Measurements from ENCODE around the gene OBSCN. TPM values are rescaled to one million over a fixed set of nuclear protein-coding genes. Genes with fewer than 3 reads are reported as not detected.

OBSCN gene
- total RNA-seq, 1 experiment from 2014 or later, result 33.3 TPM

DNA sequence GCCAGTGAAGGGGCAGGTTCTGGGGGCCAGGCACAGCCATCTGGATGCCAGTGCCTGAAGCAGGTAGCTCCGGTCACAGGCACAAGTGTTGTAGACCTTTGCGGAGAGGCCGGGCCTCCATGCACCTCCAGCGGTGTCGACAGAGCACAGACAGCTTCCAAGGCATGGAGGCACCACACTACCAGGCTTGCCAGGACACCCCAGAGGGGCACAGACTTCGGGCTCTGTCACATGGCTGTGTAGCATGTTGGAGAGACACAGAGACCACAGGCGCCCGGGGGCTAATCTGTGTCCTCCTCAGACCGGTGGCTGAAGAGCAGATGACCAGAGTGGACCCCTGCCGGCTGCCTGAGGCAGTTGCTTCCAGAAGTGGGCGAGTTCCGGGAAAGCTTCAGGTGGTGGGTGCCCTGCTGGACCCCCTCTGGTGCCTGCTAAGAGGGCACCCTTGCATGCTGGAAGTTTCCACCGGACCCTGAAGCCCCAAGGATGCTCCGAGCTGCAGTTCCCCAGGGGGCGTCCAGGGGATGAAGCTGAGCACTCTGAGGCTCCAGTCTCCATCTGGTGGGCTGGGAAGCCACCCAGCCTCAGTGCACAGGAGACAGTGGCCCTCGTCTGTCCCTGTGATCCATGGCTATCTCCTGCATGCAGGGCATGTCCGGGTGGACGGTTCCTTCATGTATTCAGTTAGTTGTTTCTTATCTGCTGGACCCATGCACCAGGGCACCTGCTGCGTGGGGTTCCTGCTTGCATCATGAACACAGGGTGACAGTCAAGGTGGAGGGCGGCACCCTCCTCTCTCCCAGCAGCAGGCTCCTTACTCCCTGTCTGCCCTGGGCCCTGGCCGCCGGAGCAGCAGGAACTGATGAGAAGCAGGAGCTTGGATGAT, 82.4 kb downstream of the OBSCN start:
- H4K91ac ChIP-seq (ENCODE audit: insufficient read length, low read depth, low read length), result no peak overlapping the region
- H3K27me3 ChIP-seq (ENCODE audit: insufficient read depth, low read length), result no peaks in the 10 kb centered on the region
- no peak overlapping the region for H3K4me2 ChIP-seq (ENCODE audit: insufficient read depth, insufficient read length, low read length)
- H3K23me2 ChIP-seq (ENCODE audit: insufficient read length, low read depth, low read length, poor library complexity, severe bottlenecking), result no peaks in the 10 kb centered on the region
- Mint-ChIP-seq H3K36me3 (ENCODE audit: insufficient read depth in 1 of 3, low read depth in 3 of 3) (peaks cover 26 to 47% (median 37%) of the 10 kb centered on the region in 3 experiments), H3K9me3 (peaks cover 4 to 18% of the 10 kb centered on the region in 2 experiments; a peak in 3 of 5 replicates), H3K4me3 (no peak overlapping the region), H3K4me1 (no peaks in the 10 kb centered on the region), H3K27ac (no peak overlapping the region), H3K27me3 (ENCODE audit: low read depth) (no peaks in the 10 kb centered on the region)
- no peak overlapping the region for H3K9ac ChIP-seq (ENCODE audit: extremely low read depth, insufficient read length, low read length)
- H2BK15ac ChIP-seq (ENCODE audit: low read depth, low read length), result no peak overlapping the region
- no peak overlapping the region for H2BK120ac ChIP-seq (ENCODE audit: low read depth, low read length, poor library complexity, severe bottlenecking)
- TF ChIP-seq, protein P1, sequence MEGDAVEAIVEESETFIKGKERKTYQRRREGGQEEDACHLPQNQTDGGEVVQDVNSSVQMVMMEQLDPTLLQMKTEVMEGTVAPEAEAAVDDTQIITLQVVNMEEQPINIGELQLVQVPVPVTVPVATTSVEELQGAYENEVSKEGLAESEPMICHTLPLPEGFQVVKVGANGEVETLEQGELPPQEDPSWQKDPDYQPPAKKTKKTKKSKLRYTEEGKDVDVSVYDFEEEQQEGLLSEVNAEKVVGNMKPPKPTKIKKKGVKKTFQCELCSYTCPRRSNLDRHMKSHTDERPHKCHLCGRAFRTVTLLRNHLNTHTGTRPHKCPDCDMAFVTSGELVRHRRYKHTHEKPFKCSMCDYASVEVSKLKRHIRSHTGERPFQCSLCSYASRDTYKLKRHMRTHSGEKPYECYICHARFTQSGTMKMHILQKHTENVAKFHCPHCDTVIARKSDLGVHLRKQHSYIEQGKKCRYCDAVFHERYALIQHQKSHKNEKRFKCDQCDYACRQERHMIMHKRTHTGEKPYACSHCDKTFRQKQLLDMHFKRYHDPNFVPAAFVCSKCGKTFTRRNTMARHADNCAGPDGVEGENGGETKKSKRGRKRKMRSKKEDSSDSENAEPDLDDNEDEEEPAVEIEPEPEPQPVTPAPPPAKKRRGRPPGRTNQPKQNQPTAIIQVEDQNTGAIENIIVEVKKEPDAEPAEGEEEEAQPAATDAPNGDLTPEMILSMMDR (conservative IDR thresholded peaks at IDR 0.05), result no peak
- no peak for DNase-seq
- H2BK20ac ChIP-seq (ENCODE audit: low read depth, low read length, poor library complexity, severe bottlenecking), result no peak overlapping the region
- no peak overlapping the region for H3K4ac ChIP-seq (ENCODE audit: low read depth, low read length)
- H4K5ac ChIP-seq (ENCODE audit: insufficient read length, low read depth, low read length), result no peak overlapping the region
- H3K27ac ChIP-seq (ENCODE audit: insufficient read length, low read depth, low read length), result no peak overlapping the region
- no CpG with 5 or more reads among the region's 22 CpGs for WGBS (ENCODE audit: extremely low coverage, insufficient read length, low lambda C conversion rate)
- no peak overlapping the region for H3K56ac ChIP-seq (ENCODE audit: insufficient read length, low read depth, low read length)
- no peaks in the 10 kb centered on the region for H3K79me2 ChIP-seq (ENCODE audit: insufficient read depth, low read length)
- no peak overlapping the region for H4K8ac ChIP-seq (replicated peaks; ENCODE audit: insufficient read length, low read depth, low read length)
- no peak overlapping the region for H2AFZ ChIP-seq (ENCODE audit: low read length)
- H3T11ph ChIP-seq (ENCODE audit: low read length), result no peak overlapping the region
- no peaks in the 10 kb centered on the region for H3K4me1 ChIP-seq (ENCODE audit: insufficient read depth, low read length)
- no peak overlapping the region for H2BK12ac ChIP-seq (ENCODE audit: insufficient read length, low read depth, low read length)
- H4K20me1 ChIP-seq (ENCODE audit: control insufficient read depth, insufficient read depth, insufficient read length), result no peaks in the 10 kb centered on the region
- H3K9me3 ChIP-seq (ENCODE audit: control insufficient read depth, low read depth, low read length), result no peaks in the 10 kb centered on the region
- H2AK5ac ChIP-seq (ENCODE audit: insufficient read length, low read length), result no peak overlapping the region
- H3K14ac ChIP-seq (ENCODE audit: insufficient read depth, low read length), result no peak overlapping the region
- no peak overlapping the region for H3K18ac ChIP-seq (ENCODE audit: insufficient read length, low read depth, low read length)
- no peak overlapping the region for H2BK5ac ChIP-seq (ENCODE audit: insufficient read length, low read length)
- H3K23ac ChIP-seq (ENCODE audit: insufficient read length, low read depth, low read length), result no peak overlapping the region
- no peaks in the 10 kb centered on the region for H3K79me1 ChIP-seq (ENCODE audit: insufficient read depth, low read depth, low read length, poor library complexity, severe bottlenecking)

Data from H9 (cell line).